Embryonic facial prominence (tissue), 1 donor: ENCODE measurements around the gene ASTN2.

ENCODE experiments used
- DNase-seq: peaks from one replicate; pipeline ENCODE4 v3.0.0-alpha.2; 2016; ENCODE audit errors: extremely low spot score

The ASTN2 gene

DNA sequence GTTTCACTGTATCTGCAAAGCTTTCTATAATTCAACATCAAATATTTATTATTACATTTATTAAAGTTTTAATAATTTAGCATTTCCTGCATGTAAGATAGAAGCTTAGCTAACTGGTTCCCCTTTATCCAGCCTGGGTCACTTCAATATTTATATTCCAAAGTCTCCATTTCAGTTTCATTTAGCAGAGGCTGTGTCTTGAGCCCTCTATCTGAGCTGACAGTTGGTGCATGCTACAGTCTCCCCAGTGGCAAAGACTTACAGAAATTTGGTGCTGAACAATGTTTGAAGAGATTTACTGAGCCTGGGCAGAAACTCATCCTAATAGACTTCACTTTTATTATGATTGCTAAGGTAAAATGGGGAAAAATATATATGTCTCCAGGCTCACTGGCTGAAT lies 448.7 kb downstream of the ASTN2 start:
- no peak for DNase-seq

DNA sequence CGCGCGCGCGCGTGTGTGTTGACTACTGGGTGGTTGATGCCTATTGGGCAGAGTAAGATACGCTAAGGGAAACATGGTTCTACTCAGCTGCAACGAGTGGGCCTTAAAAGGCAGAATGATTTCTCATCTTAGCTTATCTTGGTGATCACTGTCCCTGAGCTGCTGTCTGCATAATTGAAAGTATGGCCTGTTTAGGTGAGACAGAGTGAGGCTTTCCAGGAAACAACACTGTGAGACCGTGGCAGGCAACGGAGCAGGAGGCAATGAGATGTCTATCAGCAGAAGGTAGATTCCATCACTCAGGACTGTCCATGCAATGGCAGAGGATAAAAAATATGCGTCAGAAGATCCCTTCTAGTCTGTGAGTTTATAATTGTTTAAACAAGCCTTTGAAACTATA lies 450.6 kb downstream of the ASTN2 start:
- no peak for DNase-seq

DNA sequence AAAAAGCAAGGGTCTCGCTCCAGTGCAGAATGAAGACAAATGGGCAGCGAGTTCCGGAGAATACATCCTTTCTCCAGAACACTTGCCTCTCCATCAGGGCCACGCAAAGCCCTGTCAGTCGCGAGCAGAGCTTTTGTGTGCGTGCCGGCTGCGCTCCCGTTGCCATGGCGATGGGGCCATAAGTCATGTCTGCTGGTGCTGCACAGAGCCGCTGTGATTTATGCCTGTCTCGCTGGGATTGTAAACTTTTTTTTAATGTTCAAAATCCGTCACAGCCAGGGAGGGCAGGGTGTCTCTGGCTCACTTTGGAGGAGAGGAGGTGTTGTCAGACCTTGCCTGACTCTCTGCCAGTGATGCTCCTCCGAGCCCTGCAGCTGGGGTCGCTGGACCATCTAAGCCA lies 455.0 kb downstream of the ASTN2 start:
- no peak for DNase-seq

- DNase-seq = no peak
These were observed 456.0 kb downstream of the ASTN2 start for GRCh38 chr9:116958881-116959280.

GRCh38 chr9:116954731-116955130 lies 460.1 kb downstream of the ASTN2 start:
- no peak for DNase-seq

- no peak for DNase-seq
These were observed 461.6 kb downstream of the ASTN2 start for GRCh38 chr9:116953271-116953670.

DNA sequence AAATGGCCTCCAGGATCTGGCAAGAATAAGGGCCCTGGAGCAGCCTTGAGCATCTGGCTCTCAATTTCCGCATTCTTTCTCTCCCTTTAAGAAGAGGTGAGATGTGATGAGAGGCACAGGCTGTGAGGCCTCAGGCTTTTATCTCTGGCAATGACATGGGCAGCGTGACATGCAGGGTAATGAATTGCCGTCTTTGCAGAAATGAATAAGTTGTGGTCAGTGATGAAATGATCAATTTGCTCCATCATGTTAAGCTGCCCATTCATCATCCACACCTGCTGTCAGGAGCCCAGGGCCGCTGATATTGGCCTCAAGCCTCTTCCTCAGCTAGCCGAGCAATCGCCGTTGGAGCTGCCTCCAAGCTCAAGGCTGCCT lies 462.4 kb downstream of the ASTN2 start:
- DNase-seq = no peak

DNA sequence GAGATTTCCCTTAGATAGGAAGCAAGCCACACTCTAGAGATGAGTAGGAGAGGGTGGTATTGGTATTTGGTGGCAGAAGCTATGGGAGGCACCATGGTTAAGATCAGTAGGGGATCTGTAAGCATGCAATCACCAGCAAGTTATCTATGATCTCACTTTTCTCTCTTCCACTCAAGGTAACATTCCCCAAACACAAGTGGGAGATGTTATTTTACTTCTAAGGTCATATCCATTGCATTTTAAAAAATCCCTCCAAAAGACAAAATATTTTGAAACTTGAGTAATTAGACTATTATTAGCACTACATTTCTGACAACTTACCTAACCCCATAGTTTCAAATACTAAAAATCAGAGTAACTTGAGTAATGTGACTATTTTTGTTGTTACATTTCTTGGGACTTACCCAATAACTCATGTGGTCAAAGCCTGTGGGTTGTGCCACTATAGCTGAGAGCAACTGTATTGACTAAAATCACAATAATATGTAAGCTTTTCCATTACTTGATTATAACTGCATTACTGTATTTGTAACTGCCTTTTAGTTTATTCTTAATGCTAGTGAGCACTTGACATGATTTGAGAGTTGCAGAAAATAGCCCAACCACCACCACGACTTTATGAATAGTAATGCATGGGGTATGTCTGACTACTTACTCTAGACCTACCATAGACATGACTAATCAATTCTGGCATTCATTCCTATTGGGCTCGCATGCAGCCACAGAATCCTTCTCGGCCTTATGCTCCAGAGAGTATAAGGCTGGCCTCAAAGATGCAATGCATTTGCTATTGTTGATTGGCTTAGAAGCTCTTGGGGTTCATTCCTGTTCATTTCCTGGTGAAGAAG lies 463.0 kb downstream of the ASTN2 start:
- DNase-seq = no peak

- no peak for DNase-seq
These were observed 469.0 kb downstream of the ASTN2 start for GRCh38 chr9:116945817-116946216.

DNA sequence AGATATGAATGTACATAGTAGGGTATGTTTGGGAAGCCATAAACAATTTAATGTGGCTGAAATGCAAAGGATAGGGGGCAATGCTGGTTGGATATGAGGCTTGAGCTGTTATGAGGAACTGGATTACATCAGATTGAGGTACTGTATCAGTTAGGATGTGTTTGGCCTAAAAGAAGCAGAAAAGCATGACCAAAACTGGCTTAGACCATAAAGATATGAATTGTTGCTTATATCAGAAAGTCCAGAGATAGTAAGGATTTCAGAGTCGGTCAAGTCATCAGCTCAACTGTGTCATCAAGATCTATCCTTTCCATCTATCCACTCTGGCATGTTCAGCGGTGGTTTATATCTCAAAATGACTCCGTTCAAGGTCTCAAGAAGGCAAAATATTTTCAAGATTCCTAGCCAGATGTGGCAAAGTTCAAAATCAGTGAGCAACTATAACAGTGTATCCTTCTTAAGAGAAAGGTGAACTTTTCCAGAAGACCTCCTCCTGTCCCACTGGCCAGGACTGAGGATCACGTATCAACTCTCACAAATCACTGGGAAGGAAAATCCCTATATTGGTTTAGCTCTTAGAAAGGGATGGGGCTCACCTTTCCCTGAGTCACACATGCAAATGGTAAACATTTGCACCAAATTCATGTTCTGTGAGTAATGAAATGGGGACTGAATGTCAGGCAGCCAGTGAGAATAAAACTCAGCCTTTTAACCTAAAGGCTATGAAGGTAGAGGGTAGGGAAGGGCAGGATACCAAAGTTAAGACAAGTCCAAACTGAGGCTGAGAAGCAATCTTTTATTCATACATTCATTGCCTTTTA lies 469.9 kb downstream of the ASTN2 start:
- DNase-seq = no peak

DNA sequence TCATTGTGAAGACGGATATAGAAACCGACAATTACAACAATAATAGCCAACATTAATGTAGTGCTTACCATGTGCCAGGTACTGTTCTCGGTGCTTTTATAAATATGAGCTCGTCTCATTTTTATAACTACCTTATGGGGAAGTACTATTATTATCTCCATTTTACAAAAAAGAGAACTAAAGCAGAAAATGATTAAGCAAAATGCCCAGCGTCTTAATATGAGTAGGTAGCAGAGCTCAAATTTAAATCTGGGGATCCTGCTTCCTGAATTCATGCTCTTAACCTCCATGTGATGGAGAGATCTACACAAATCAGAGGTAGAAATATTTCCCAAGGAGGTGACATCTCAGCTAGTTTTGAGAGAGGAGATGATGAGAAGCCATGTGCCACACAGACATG lies 470.9 kb downstream of the ASTN2 start:
- DNase-seq = no peak

DNA sequence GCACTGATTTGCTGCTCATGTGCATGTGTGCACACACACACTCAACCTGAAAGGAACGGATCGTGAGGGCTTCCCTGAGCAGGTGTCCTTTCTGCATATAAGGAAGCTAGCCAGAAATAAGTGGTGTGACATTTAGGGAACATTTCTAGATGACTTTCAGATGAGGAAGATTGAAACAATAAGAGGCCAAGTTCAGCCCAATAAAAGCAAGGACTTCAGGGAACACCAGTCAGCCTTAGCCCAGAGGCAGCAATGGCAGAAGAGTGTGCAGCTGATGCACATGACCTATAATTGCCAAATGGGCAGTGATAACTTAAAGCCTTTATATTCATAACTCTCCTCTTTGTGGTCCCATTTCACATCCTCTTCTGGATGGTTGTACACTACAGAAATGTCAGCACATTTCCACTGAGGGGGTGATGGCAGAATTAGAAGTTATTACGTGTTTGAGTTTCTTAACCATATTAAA lies 472.2 kb downstream of the ASTN2 start:
- no peak for DNase-seq

GRCh38 chr9:116941266-116941665 lies 473.6 kb downstream of the ASTN2 start:
- DNase-seq = no peak

GRCh38 chr9:116940614-116941215 lies 474.1 kb downstream of the ASTN2 start:
- no peak for DNase-seq

- DNase-seq = no peak
These were observed 475.2 kb downstream of the ASTN2 start for GRCh38 chr9:116939614-116940013.

- no peak for DNase-seq
These were observed 475.7 kb downstream of the ASTN2 start for GRCh38 chr9:116939161-116939560.

DNA sequence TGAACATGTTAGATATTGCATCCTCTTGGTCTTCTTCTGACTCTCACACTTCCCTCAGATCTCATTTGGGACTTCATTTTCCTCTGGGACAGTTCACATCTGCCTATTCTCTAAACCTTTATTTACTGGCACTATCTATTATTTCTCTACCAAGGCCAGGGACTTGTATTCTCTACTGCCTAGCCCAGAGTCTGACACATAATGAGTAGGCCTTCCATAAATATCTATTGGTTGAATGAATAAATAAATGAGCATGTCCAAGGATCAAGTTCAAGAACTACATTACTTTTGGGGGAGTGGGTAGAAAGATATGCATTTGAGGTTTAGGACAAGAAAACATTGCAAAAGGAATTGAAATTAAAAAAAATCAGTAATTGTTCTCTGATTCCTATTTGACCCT lies 477.5 kb downstream of the ASTN2 start:
- DNase-seq = no peak

DNA sequence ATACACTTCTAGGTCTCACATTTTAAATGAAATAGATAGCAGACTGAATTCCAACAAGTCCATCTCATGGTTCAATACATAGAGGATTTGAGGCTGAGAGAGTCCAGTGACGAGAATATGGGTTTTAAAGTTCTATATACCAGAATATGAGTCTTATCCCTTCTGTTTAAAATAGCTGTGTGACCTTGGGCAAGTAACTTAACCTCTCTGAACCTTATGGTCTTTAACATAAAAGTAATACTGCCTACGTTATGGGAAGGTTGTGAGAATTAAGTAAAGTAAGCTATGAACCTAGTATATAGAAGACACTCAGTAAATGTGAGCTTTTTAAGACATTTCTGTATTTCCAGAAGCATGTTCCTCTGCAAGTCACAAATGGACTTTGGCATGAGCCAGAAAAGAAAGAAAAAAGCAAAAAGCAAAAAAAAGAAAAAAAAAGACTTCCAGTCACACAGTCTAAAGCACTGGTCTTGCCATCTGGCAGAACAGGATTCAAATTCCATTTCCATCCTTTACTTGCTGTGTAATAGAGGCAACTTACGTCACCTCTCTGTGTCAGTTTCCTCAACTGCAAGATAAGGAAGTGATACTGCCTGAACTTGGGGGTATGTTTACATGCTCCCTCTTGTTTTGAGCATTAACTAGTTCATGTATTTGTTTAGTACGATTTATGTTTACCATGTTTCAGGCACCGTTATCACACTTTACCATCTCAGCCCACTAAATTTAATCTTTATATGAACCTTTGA lies 479.5 kb downstream of the ASTN2 start:
- no peak for DNase-seq

GRCh38 chr9:116934131-116934530 lies 480.7 kb downstream of the ASTN2 start:
- DNase-seq = no peak

- DNase-seq = no peak
These were observed 481.6 kb downstream of the ASTN2 start for GRCh38 chr9:116933251-116933650.

GRCh38 chr9:116929621-116930020 lies 485.2 kb downstream of the ASTN2 start:
- no peak for DNase-seq

GRCh38 chr9:116928884-116929283 lies 486.0 kb downstream of the ASTN2 start:
- DNase-seq = no peak
